Brain pericyte (primary cell): ENCODE data around the gene PTX3.

ENCODE experiments used
- DNase-seq: peaks from one replicate; pipeline ENCODE4 v3.0.0-alpha.2; 2012; ENCODE audit warnings: low read depth, low spot score

Gene PTX3

DNA sequence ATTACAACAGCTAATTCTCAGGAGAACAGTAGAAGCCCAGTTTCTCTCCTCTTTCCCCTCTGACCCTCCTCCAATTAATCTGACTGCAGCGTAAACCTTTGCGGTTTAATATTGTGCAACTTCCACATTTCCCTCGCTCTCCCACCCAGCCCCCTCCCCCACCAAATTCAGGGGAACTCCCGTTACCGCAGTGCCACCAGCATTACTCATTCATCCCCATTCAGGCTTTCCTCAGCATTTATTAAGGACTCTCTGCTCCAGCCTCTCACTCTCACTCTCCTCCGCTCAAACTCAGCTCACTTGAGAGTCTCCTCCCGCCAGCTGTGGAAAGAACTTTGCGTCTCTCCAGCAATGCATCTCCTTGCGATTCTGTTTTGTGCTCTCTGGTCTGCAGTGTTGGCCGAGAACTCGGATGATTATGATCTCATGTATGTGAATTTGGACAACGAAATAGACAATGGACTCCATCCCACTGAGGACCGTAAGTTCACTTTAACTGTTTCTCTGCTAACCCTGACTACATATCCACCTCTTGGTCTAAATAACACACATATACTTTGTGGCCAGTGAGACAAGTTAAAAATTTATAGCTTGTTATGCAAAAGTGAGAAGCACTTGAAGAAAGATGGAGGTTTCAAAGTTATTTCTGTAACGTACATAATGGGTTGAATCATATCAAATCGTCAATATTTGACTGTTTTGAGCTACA, at the start of gene PTX3:
Gene PTX3, plus strand, starts transcription at position 268 of the 709 bp plus-strand sequence. Its CDS starts 84 bp downstream, at position 352.
- DNase-seq = peak; percentile 42

DNA sequence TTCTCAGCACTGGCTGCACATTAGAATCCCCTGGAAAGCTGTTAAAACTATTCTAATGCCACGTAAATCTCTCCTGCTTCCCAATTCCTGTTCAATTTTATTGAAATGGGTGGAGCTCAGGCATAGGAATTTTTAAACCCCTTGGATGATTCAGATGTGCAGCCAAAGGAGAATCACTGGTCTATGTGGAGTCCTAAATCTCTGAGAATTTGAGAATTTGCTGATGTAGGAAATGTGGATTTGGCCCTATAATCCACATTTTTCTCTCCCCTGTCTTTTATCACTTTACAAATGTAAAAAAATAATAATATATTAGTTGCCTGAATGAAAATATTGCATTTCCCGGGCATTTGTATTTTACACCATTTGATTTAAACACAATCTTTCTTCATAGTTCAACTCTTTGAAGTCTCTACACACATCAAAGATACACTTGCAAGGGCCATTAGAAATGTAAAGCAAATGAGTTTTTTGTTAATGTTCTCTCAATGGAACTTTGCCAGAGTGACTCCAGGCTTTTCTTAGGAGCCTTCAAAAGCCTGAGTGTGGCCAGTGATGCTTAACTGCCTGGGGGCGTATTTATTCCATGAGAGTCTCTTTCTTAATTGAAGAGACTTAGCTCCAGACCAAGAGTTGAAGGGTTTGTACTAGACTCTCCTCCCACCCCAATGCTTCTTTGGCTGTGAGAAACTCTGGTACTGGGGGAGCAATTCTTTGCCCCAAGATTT, 48.8 kb upstream of the PTX3 start:
- DNase-seq = no peak

DNA sequence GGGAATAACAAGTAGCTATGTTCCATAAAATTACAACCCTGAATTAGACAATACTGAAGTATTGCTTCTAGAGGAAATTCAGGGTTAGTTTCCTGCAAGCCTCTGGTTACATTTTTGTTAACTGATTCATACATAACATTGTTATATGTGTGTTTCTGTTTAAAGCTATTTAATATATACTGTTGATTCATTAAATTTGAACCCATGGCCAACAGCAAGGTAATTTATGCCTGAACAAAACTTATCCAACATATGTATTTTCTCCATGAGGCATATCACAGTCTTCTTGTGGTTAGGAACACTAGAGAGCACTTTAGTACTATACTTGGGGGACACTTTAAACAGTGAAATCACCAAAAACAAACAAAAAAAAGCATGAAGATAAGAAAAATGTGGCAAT, 47.7 kb upstream of the PTX3 start:
- DNase-seq = no peak

DNA sequence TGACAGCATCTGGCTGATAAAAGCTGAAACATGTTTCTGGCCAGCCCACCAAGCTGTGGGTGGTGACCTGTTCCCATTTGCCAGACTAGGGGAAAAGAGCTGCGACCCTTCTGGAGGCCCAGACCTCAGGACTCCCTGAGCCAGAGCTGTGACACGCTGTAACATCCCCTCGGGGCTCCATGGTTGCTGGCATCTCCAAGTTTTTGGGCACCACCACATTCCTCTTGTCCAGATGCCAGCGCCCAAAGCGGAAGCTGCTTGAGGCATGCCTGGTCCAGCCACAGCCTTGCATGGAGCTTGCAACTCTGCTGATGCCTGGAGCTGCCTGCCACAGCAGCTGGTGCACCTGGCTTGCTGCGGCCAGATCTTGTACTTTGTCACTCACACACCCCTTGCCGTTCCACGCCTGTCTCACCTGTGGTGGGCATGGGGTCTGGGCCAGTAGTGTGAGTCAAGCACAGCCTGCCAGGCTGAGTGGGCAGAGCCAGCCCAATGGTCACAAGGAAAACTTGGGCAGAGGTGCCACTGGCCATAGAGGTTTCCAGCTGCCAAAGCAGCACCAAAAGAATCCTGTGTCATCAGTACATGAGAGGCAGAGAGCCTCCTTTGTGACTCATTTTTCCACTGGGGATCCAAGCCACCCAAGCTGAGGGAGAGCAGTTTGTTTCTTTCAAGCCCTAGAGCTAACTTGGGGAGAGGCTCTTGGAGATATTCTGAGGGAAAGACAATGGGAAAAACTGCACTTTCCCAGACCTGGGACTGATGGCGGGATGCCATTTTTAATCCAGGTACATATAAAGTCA, 45.7 kb upstream of the PTX3 start:
- DNase-seq = no peak

DNA sequence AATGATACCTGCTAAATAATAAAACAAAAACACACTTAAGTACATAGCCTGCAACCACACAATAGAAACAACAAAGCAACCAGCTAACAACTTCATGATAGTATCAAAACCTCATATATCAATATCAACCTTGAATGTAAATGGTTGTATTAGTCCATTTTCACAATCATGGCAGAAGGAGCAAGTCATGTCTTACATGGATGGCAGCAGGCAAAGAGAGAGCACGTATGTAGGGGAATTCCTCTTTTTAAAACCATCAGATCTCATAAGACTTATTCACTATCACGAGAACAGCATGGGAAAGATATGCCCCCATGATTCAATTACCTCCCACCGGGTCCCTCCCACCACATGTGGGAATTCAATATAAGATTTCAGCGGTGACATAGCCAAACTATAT, 44.5 kb upstream of the PTX3 start:
- DNase-seq = no peak

DNA sequence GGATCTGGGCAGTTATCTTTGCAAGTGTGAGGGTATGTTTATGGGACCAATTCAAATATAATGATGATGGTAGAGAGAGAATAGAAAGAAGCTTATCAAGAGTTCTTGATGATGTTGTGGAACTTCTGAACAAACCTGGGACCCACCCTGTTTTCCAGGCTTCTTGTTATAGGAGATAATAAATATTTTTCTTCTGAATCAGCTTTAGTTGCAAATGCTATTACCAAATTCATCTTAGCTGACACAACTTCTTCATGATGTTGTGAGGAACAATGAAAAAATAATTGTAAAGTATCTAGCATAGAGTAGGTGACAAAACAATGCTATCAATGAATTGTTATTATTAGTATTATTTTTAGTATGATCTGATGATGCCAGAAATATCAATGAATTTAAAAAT, 43.5 kb upstream of the PTX3 start:
- DNase-seq = no peak

DNA sequence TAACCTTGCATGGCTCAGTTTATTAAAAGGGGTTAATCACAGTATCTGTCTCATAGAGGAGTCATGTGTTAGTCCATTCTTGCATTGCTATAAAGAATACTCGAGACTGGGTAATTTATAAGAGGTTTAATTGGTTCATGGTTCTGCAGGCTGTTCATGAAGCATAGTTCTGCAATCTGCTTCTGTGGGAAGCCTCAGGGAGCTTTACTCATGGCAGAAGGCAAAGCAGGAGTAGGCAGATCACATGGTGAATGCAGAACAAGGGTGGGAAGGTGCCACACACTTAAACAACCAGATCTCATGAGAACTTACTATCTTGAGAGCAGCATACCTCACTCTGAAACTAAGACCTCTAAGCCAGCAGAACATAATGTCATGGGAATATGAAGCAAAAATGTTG, 42.2 kb upstream of the PTX3 start:
- no peak for DNase-seq

DNA sequence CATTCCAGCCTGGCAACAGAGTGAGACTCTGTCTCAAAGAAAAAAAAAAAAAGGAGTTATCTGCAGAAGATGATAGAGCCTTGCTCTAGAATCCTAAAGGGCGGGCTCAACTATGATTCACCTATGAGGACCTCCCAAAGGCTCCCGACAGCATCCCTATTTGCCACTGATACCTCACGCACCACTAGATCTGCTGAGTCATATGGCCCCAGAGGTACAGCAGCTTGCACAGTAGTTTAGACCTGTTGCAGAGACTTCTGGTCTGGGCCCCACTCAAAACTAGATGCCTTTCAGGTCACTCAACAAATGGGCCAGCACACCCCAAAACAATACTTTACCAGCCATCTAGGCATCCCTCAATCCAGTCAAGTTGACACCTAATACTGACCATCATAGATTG, 38.1 kb upstream of the PTX3 start:
- no peak for DNase-seq

DNA sequence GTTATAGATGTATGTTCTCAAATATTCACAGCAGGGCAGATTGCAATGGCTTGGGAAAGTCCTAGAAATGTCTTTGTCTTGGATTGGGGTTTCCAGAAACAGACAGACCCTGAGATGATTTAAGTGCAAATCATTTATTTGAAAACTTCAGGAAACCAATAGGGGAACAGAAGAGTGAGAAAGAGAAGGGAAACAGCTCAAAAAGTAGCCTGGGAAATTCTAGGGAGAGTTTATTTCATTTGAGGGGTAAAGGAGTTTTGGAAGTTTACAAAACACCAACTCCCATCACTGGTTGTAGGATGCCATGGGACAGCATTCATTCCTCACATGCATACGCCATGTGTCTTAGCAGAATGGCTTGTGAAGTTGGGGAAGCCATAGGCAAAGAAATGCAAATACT, 32.3 kb upstream of the PTX3 start:
- DNase-seq = no peak

DNA sequence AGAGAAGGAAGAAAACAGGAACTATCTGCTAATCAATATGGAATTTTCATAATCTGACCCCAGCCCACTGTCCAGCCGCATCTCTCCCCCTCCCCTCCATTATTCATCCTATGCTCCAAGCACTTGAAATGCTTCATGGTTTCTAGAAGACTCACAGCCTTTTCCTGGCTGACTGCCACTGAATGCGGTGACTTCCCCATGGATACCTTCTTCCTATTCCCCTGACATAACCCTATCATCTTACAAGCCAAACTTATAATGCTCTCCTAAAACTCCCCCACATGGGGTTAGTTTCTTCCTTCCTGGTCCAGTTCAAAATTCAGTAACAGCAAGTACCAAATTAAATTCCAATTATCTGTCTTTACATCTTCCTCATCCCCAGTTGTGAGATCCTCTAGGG, 31.2 kb upstream of the PTX3 start:
- no peak for DNase-seq

DNA sequence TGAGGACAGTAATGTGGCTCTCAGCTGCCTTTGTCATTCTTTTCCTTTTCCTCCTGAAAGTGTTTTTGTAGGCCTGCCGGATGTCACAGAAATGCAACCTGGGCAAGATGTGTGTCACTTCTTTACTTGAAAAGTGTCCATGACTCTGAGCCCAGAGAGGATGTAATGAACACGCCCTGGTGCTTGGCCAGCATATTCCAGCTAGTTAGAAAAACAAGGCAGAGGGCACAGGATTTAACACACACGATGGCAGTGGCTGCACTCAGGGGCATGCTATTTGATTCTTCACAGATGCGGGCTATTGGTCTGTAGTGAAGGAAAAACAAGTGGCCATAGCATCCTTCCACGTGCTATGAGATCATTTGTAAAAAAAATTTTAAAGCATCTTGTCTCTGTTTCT, 30.3 kb upstream of the PTX3 start:
- DNase-seq = no peak

DNA sequence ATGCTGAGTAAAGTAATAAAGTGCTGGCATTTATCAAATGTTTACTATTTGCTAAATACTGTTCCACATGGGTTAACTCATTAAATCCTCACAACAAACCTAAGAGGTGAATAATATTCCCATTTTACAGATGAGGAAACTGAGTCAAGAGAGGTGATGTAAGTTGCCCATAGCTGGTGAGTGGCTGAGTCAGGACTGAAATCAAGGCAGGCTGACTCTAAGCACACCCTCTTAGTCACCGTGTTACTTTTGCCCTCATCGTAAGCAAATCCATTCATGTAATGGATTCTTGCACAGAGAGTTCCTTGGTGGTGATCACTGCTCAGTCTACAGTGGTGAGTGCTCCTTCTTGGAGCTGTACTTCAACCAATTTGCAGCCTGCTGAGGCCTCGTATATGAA, 28.9 kb upstream of the PTX3 start:
- no peak for DNase-seq

DNA sequence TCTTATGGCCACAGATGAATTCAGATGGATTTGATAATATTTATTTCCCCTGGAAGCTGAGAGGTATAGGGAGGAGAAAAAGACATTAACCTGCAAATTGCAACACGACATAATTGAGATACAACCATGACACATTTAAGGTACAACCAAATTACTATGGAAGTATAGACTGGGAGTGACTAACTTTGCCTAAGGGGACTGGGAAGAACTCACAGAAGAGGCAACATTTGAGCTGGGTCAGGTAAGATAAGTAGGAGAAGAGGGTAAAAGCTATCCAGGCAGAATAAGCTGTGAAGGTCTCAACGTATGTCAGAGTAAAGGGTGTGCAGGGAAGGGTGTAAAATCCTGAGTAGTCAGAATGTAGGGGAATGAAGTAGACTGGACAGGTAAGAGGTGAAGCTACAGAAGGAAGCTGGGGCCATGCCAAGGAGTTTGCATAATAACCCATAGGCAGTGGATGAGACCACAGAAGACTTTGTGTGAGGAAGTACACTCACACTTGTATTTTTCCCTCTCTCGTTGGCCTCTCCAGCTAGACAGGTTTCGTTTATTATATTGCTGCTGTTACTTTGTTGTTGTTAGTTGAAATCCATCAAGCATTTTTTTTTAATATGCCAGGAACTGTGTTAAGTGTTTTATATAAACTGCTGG, 28.0 kb upstream of the PTX3 start:
- DNase-seq = no peak

DNA sequence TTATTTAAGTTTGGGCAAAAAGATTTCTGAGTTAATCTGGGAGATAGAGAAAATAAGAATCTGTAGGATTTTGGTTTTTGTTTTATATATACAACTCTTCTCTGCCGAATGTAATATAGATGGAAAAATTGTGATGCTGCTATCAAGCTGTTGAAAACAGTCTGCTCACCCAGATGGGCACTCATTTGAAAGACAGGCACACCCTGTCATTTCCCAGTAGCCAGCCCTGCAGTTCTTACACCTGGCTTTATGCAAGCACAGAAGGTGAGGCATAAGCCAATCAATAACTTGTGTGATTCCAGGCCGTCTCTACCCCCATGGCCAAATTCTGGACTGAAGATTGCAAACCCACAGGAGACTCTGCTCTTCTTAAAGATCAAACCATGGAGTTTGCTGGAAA, 27.1 kb upstream of the PTX3 start:
- DNase-seq = no peak

DNA sequence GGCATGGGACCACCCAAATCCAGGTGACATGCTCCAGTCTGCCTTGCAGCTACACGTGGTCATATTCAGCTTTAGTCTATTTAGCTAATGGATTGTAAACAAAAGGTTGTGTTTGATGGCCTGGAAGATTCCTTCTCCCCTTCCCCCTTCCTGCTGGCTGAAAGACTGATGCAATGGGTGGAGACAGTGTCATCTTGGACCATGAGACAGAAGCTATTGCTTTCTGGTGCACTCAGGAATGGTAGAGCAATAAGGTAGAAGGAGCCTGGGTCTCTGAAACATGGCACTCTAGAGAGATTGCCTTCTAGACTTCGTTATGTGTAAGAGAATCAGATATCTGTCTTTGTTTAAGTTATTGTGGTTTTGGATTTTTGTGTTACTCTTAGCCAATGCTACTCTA, 25.7 kb upstream of the PTX3 start:
- no peak for DNase-seq

DNA sequence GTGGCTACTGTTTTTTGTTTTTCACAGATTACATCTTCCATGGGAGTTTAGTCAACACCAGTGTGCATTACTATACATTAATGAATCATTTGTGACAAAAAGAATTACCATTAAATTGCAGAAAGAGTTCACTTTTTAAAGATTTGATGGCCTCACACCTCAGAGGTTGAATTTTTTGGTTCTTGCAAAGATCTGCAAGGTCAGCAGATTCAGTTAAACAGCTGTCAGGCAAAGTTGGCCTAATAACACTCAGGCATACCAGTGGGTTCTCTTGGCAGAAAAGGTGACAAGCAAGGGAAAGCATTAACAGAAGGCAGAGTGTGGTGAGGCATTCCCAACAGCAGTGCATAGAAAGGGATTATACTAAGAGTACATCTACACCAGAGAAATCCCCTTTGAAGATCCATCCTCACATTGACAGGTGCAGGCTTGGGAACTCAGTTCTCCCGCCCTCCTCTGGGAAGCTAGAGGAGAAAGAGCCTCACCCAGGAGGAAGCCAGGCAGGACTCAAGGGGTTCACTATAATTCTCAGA, 24.3 kb upstream of the PTX3 start:
- no peak for DNase-seq

DNA sequence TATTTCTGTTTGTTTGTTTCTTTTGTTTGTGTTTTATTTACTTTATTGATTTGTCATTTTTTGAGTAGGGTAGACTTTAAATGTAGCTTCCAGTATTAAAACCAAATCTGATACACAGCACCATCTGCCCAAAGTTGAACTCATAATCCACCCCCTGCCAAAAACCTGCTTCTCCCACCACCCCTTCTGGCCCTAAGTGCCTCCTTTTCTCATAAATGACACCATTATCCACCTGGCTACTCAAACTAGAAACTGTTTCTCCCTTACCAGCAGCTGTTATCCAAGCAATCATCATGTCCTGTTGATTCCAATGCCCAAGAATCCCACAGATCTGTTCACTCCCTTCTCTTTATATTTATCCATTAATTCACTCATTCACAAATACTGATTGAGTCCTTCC, 21.8 kb upstream of the PTX3 start:
- DNase-seq = no peak

DNA sequence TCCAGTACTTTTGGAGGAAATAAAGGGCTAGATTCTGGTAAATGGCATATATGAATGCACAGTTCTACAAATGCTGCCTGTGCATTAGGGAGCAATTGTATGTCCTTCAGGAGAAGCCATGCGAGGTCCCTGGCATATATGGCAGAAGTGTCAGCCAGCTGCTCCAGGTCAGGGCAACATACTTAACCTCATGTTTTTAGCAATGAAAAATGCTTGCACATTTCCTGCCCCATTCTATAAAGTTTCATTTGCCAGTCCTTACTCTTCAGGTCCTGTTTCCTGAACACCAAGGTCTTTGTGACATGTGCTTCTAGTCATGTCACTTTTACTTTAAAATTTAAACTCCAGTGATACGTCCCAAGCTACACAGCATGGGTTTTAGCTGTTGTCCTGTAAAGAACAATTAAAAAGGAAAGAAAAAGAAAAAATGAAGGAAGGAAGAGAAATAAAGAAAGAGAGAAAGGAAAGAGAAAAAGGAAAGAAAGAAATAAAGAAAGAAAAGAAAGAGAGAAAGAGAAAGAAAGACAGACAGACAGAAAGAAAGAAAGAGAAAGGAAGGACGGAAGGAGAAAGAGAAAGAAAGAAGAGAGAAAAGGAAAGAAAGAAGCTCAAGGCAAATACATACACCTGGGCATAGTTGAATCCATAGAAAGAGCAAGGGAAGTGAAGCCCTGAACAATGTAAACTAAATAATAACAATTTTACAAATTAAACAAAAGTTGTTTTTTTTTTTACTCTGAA, 20.1 kb upstream of the PTX3 start:
- DNase-seq = no peak

DNA sequence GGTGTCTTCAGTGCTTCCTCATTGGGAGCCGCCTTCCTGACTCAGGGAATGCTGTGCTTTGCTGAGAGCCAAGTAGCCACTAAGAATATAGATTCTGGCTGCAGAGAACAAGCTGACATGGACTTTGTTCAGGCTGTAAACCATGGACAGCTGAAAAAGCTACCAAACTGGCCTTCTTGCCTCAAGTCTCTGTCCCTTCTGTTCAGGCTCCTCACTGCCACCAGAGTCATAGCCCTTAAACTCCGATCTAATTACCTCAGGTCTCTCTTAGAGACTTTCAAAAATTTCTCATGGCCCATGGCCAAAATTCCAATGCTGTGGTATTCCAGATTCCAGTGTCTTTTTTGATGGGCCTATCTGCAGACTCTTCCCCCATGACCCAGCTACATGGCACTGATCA, 19.4 kb upstream of the PTX3 start:
- no peak for DNase-seq

DNA sequence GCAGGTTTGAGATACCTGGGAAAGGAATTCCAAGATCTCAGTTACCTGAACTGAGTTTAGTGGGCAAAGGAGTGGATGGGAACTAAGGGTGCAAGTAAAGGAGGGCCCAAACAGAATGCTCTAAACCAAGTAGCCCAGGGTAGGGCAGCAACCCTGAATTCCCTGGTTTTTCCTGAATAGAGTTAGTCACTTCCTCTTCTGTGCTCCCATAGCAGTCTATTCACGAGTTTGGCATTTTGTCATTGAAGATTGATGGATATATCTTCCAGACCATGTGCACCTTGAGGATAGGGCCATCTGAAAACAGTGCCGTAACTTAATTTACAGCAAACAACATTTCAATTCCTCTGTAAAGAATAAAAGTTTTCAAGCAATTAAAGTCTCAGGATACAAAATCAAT, 18.5 kb upstream of the PTX3 start:
- no peak for DNase-seq

DNA sequence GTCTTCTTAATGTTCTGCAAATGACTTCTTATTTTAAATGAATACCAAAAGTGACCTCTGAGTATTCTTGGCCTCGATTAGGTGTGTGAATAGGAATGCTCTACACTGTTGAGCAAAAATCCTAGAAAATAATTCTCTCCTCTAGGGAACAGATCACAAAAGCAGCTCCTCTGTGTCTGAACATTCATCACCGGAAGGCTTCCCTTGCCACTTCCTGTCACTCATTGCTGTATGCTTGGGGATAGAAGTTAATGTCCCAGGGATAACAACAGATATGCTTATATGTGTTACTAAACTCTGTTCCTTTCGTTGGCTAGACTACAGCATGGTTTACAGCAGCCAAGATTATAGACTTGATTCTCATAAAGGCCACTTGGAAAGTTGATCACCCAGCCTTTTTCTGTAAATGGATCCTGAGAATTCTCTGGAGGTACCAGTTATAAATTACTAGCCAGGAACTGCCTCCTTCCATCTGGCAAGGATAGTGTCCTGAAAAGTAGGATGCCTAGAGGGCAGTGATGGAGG, 16.0 kb upstream of the PTX3 start:
- no peak for DNase-seq
